A375 (cell line): Measurements from ENCODE around the gene POTEH. TPM values are rescaled to one million over a fixed set of nuclear protein-coding genes. Genes with fewer than 3 reads are reported as not detected.

Experiments
- small RNA-seq: library from RNA; depleted of rRNA; stranded (forward); fragments of <200 nt; gene quantifications from one replicate; pipeline ENCODE3, GENCODE V24; 2014
- total RNA-seq: library from RNA; depleted of rRNA; stranded (reverse); fragments of >200 nt; shearing (Covaris generic); gene quantifications from 2 replicates; pipeline ENCODE4 v1.2.3, GENCODE V29; 2014; rRNA removed

POTEH gene
- total RNA-seq = 14.2 and 24.9 TPM in 2 replicates

GRCh38 chr22:15689749-15690125, at the start of gene POTEH:
Gene POTEH, plus strand, starts transcription at chr22:15690026. Its CDS starts 52 bp downstream, at chr22:15690078.

Small RNA genes within 50 kb of the gene (small RNA-seq; reads per million reads assigned to genes)
- not detected for gene RNU6-816P

Other genes starting within 250 kb of the POTEH start
- gene OR11H1, start 161.8 kb upstream of the POTEH start, total RNA-seq = not detected in 2 replicates